Measurements from ENCODE around the gene TENT4B. TPM values are rescaled to one million over a fixed set of nuclear protein-coding genes. Genes with fewer than 3 reads are reported as not detected.
A peak's percentile ranks its signal among the peaks of the same experiment; 100 is the strongest.

Gene TENT4B
- total RNA-seq, 1 donor from 2014 or later = 16.6 TPM

DNA sequence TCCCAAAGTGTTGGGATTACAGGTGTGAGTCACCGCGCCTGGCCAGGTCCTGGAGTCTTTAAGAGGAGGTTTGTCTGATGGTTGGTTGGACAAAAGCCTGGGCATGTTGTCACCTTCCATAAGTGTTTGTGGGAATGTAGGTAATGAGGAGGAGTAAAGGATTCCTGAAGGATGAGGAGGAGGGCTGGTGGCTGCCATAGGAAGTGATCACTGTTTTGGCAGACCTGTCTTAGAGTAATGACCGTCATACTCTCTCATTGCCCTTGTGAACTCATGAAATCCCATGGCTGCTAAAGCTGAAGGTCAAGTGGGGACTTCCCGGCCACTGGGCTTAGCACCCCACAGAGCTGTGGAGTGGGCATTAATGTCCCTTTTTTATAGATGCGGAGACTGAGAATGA is 40.5 kb downstream of the TENT4B start:
- H3K4me3 Mint-ChIP-seq = no peak overlapping the region
- peaks cover 38% of the 10 kb centered on the region for H3K4me1 Mint-ChIP-seq
- H3K27ac Mint-ChIP-seq = no peak overlapping the region
- no peaks in the 10 kb centered on the region for H3K27me3 Mint-ChIP-seq
- no peak for DNase-seq
- intact Hi-C loops (cut with micrococcal nuclease) = no loop called here
- no peaks in the 10 kb centered on the region for H3K9me3 Mint-ChIP-seq
- peaks cover 5% of the 10 kb centered on the region for H3K36me3 Mint-ChIP-seq (ENCODE audit: low read depth)

DNA sequence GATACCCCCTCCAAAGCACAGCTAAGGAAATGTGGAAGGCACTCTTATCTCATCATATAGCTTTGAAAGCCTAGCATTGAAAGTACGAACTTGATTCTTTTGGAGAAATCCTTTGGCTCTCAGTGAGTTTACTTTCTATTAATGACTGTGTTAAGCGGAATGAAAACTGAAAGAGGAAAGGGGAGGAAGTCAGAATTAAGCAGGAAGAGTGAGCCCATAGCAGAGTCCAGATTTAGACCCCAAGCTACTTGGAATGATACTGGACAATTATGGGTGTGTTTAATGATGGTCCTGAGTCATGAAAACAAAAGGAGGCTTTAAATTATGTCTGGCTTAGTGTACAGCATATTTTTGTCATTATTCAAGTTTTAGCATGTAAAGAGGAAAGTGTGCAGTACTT is 42.2 kb downstream of the TENT4B start:
- no peak for DNase-seq
- H3K4me1 Mint-ChIP-seq = peaks cover 46% of the 10 kb centered on the region
- no peaks in the 10 kb centered on the region for H3K27me3 Mint-ChIP-seq
- intact Hi-C loops (cut with micrococcal nuclease) = loop anchor here (5.0 kb wide), 1 partner anchor 33 kb away; no protein-coding TSS in a partner anchor
- no peaks in the 10 kb centered on the region for H3K9me3 Mint-ChIP-seq
- peaks cover 5% of the 10 kb centered on the region for H3K36me3 Mint-ChIP-seq (ENCODE audit: low read depth)
- H3K4me3 Mint-ChIP-seq = no peak overlapping the region
- H3K27ac Mint-ChIP-seq = no peak overlapping the region

DNA sequence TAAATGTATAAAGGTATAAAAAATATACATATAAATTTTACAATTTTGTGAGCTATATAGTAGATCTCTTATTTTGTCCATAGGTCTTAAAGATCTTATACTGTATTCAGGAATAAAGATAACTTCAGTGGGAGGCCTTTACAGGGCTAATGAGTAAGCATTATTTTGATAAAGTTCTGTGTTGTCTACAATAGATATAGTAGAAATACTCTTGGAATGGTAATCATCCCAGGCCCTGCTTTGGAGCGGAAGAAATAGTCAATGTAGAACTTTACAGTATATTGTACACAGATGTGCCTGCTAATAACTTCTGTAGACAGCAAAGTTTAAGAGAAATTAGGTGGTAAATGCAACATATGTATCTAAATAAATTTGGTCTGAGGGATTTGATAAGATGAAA is 42.6 kb downstream of the TENT4B start:
- no peaks in the 10 kb centered on the region for H3K27me3 Mint-ChIP-seq
- peaks cover 5% of the 10 kb centered on the region for H3K36me3 Mint-ChIP-seq (ENCODE audit: low read depth)
- H3K4me3 Mint-ChIP-seq = no peak overlapping the region
- peaks cover 46% of the 10 kb centered on the region for H3K4me1 Mint-ChIP-seq
- no peaks in the 10 kb centered on the region for H3K9me3 Mint-ChIP-seq
- no peak overlapping the region for H3K27ac Mint-ChIP-seq
- DNase-seq = no peak
- intact Hi-C loops (cut with micrococcal nuclease) = loop anchor here (5.0 kb wide), 1 partner anchor 33 kb away; no protein-coding TSS in a partner anchor

GRCh38 chr16:50197582-50197981 is 44.5 kb downstream of the TENT4B start:
- Mint-ChIP-seq H3K27me3 (no peaks in the 10 kb centered on the region), H3K36me3 (ENCODE audit: low read depth) (peaks cover 3% of the 10 kb centered on the region), H3K27ac (no peak overlapping the region), H3K4me1 (peaks cover 52% of the 10 kb centered on the region), H3K4me3 (no peak overlapping the region), H3K9me3 (no peaks in the 10 kb centered on the region)
- no peak for DNase-seq
- intact Hi-C loops (cut with micrococcal nuclease) = loop anchor here (5.0 kb wide), 1 partner anchor 35 kb away; no protein-coding TSS in a partner anchor

GRCh38 chr16:50198802-50199403 is 45.8 kb downstream of the TENT4B start:
- H3K4me3 Mint-ChIP-seq = no peak overlapping the region
- H3K27ac Mint-ChIP-seq = no peak overlapping the region
- peaks cover 52% of the 10 kb centered on the region for H3K4me1 Mint-ChIP-seq
- no peaks in the 10 kb centered on the region for H3K27me3 Mint-ChIP-seq
- no peak for DNase-seq
- H3K36me3 Mint-ChIP-seq (ENCODE audit: low read depth) = no peaks in the 10 kb centered on the region
- intact Hi-C loops (cut with micrococcal nuclease) = loop anchor here (5.0 kb wide), 1 partner anchor 37 kb away; no protein-coding TSS in a partner anchor
- H3K9me3 Mint-ChIP-seq = no peaks in the 10 kb centered on the region

DNA sequence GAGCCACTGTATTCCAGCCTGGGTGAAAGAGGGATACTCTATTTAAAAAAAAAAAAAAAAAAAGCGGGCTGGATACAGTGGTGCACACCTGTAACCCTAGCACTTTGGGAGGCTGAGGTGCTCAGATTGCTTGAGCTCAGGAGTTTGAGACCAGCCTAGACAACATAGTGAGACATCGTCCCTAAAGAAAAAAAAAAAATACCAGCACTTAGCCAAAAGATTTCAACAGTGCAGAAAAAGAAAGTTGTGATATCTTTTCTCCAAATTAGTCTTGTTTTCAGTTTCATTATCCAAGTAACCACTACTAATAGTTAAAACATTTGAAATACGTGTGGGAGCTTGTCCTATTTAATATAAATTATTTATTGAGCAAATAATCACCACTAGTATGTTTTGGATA is 48.7 kb downstream of the TENT4B start:
- Mint-ChIP-seq H3K27me3 (no peaks in the 10 kb centered on the region), H3K4me1 (peaks cover 43% of the 10 kb centered on the region), H3K9me3 (no peaks in the 10 kb centered on the region), H3K27ac (no peak overlapping the region), H3K4me3 (no peak overlapping the region), H3K36me3 (ENCODE audit: low read depth) (no peaks in the 10 kb centered on the region)
- DNase-seq = no peak
- intact Hi-C loops (cut with micrococcal nuclease) = no loop called here

DNA sequence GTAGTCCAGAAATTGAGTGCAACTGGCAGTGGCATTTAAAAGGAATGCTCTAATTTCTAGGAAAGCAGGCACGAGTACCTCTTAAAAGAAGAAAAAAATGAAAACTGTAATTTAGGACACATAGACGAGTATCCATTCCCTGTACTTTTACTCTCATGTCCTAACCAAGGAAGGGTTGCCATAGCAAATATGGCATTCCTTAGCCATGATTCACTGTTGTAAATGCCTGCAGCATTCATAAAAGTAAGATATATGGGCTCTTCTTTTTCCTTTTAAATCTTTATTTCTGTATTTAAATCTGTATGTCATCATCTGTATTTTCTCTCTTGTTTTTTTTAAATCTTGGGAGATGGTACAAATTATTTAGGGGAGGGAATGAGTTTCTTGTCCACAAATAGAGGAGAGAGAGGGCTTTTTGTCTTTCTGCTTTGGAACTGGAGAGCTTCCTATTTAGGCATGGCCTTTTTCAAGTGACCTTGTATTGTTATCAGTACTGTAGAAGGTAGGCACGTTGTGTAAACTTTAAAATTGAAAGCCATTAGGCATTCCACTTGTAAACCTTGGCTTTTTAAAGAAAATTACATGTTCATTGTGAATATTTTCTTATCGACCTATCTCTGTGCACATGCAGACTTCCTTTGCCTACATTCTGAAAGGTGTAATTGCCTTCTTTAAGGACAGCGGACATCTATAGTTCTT is 50.0 kb downstream of the TENT4B start:
- Mint-ChIP-seq H3K4me1 (peaks cover 39% of the 10 kb centered on the region), H3K4me3 (no peak overlapping the region), H3K27ac (no peak overlapping the region), H3K9me3 (no peaks in the 10 kb centered on the region), H3K36me3 (ENCODE audit: low read depth) (no peaks in the 10 kb centered on the region), H3K27me3 (no peaks in the 10 kb centered on the region)
- DNase-seq = no peak
- intact Hi-C loops (cut with micrococcal nuclease) = no loop called here

DNA sequence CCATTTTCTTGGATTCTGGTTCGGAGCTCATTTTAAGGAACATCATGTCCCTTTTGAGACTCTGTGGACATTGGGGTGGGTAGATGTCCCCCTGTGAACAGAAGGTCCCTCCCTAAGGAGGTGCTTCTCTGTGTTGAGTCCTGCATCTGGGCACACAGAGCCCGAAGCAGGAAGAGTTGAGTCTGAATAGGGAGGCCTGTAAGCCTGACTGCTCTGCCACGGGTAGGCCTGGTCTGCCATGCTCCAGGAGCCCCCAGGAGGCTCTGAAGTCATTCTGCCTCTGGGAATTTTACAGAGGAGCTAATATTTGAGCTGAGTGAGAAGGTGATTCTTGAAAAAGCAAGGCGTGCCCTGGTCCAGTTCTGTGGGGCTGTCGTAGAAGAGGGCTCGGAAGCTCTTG is 50.6 kb downstream of the TENT4B start:
- DNase-seq = no peak
- H3K27me3 Mint-ChIP-seq = no peaks in the 10 kb centered on the region
- no peak overlapping the region for H3K4me3 Mint-ChIP-seq
- H3K27ac Mint-ChIP-seq = no peak overlapping the region
- no peaks in the 10 kb centered on the region for H3K9me3 Mint-ChIP-seq
- no peaks in the 10 kb centered on the region for H3K36me3 Mint-ChIP-seq (ENCODE audit: low read depth)
- peaks cover 35% of the 10 kb centered on the region for H3K4me1 Mint-ChIP-seq
- intact Hi-C loops (cut with micrococcal nuclease) = no loop called here

GRCh38 chr16:50204453-50205108 is 51.5 kb downstream of the TENT4B start:
- no peak overlapping the region for H3K4me3 Mint-ChIP-seq
- intact Hi-C loops (cut with micrococcal nuclease) = no loop called here
- H3K27me3 Mint-ChIP-seq = no peaks in the 10 kb centered on the region
- DNase-seq = no peak
- no peaks in the 10 kb centered on the region for H3K9me3 Mint-ChIP-seq
- no peaks in the 10 kb centered on the region for H3K36me3 Mint-ChIP-seq (ENCODE audit: low read depth)
- H3K4me1 Mint-ChIP-seq = peaks cover 30% of the 10 kb centered on the region
- H3K27ac Mint-ChIP-seq = no peak overlapping the region

DNA sequence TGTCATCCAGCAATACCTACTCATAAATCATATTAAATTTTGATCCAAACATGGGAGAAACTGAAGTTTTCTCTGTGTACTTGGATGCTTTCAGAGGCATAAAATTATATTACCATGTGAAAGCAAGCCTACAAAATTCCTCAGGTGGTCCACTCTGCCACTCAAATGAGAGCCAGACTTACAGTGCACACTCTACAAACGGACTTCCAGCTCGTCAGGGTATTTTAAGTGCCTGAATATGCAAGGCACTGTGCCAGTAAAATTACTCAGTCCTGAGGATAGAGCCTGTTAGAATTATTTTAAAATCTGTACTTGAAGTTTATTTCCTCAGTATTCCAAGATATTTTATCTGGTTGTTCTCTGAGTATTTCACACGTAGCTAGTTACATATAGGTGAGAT is 54.5 kb downstream of the TENT4B start:
- intact Hi-C loops (cut with micrococcal nuclease) = no loop called here
- Mint-ChIP-seq H3K27ac (no peak overlapping the region), H3K9me3 (no peaks in the 10 kb centered on the region), H3K4me1 (peaks cover 29% of the 10 kb centered on the region), H3K4me3 (no peak overlapping the region), H3K27me3 (no peaks in the 10 kb centered on the region), H3K36me3 (ENCODE audit: low read depth) (peaks cover 12% of the 10 kb centered on the region)
- DNase-seq = no peak

DNA sequence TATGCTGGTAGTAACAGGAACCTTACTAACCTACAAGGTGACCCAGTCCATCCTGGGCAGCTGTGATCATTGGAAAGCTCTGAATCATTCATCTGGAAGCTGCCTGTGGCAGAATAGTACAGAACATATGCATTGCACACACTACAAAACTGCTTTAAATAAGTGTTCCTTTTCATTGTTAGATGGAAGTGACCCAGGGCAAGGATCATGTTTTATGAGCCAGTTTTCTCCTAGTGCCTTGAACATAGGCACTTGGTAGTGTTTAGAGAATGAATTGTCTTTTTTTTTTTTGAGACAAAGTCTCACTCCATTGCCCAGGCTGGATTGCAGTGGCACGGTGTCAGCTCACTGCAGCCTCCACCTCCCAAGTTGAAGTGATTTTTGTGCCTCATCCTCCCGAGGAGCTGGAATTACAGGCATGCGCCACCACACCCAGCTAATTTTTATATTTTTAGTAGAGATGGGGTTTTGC is 55.4 kb downstream of the TENT4B start:
- H3K27me3 Mint-ChIP-seq = no peaks in the 10 kb centered on the region
- intact Hi-C loops (cut with micrococcal nuclease) = no loop called here
- peaks cover 17% of the 10 kb centered on the region for H3K36me3 Mint-ChIP-seq (ENCODE audit: low read depth)
- H3K27ac Mint-ChIP-seq = no peak overlapping the region
- H3K9me3 Mint-ChIP-seq = no peaks in the 10 kb centered on the region
- DNase-seq = no peak
- H3K4me3 Mint-ChIP-seq = no peak overlapping the region
- peaks cover 26% of the 10 kb centered on the region for H3K4me1 Mint-ChIP-seq

- Mint-ChIP-seq H3K27ac (peak overlapping the region; percentile 21), H3K9me3 (no peaks in the 10 kb centered on the region), H3K36me3 (ENCODE audit: low read depth) (peaks cover 18% of the 10 kb centered on the region), H3K4me1 (peaks cover 20% of the 10 kb centered on the region), H3K27me3 (no peaks in the 10 kb centered on the region), H3K4me3 (no peak overlapping the region)
- intact Hi-C loops (cut with micrococcal nuclease) = loop anchor here (1.0 to 10.0 kb wide), 6 partner anchors 49 to 305 kb away; partner anchors contain the start of genes ADCY7 and CNEP1R1
- DNase-seq = no peak
Measured at GRCh38 chr16:50209546-50210265, 56.6 kb downstream of the TENT4B start.

- Mint-ChIP-seq H3K4me3 (no peak overlapping the region), H3K27ac (peak overlapping the region; percentile 51), H3K4me1 (peaks cover 23% of the 10 kb centered on the region), H3K27me3 (no peaks in the 10 kb centered on the region), H3K9me3 (no peaks in the 10 kb centered on the region), H3K36me3 (ENCODE audit: low read depth) (peaks cover 20% of the 10 kb centered on the region)
- intact Hi-C loops (cut with micrococcal nuclease) = loop anchor here (1.0 to 10.0 kb wide), 6 partner anchors 50 to 304 kb away; partner anchors contain the start of genes ADCY7 and CNEP1R1
- DNase-seq = peak; percentile 90
Measured at GRCh38 chr16:50210266-50211038, 57.3 kb downstream of the TENT4B start.
